K562 (cell line): ENCODE data around the gene FMN1. TPM values are rescaled to one million over a fixed set of nuclear protein-coding genes. Genes with fewer than 3 reads are reported as not detected.

Source experiments
- ATAC-seq: fragments of 200-7000 bp; cut with Tn5 transposase; 3 replicates; pipeline ENCODE4 v1.9.1; 2020; ENCODE audit warnings: moderate library complexity
- BruUV-seq: library from RNA; stranded (reverse); fragments of 400-500 nt; replicated peaks from 2 replicates; lab custom pipeline; 2021; lab: Mats Ljungman, UMichigan
- CTCF ChIA-PET: fragments of 300-600 bp; formaldehyde crosslinking; extraction: SDS; loops from one replicate; lab custom pipeline; 2021; ENCODE audit warnings: low intra/inter-chr PET ratio; lab: Yijun Ruan, JAX
- POLR2A ChIA-PET: fragments of 300-600, 350-650 bp; sonication (Branson Sonifier 250); formaldehyde crosslinking; extraction: SDS; loops from one replicate; lab custom pipeline; 2021; ENCODE audit warnings: antibody characterized with exemption, inconsistent platforms; lab: Yijun Ruan, JAX
- DNase-seq, 4 experiments: peaks; one replicate each; pipeline versions ENCODE4 v3.0.0 to v3.0.0-alpha.2; 2011 to 2018; ENCODE audit warnings: low spot score in 3 of 4, mixed read lengths in 3 of 4; ENCODE audit errors: extremely low read depth in 1 of 4
- FAIRE-seq: peaks from 2 replicates; lab custom pipeline; 2011; peaks lifted over from hg19 to GRCh38; lab: Jason Lieb, UNC
- H2AFZ ChIP-seq: 2 replicates; pipeline ENCODE4 v1.6.0; 2011; ENCODE audit warnings: low read depth, low read length, control low read depth, inconsistent platforms
- H3K27ac ChIP-seq: fragments of 200-600 bp; 3 replicates; pipeline ENCODE4 v1.8.0; 2011; ENCODE audit warnings: low read depth, mild to moderate bottlenecking, control low read depth, inconsistent platforms, low read length, moderate library complexity, mixed read lengths; ENCODE audit errors: extremely low read depth
- H3K27me3 ChIP-seq, 2 experiments: fragments of 300-600 bp in 1 of 2; 2 replicates in 1 of 2; 3 replicates in 1 of 2; pipeline versions ENCODE4 v1.6.0 to v1.8.0; 2011; ENCODE audit warnings: inconsistent platforms in 2 of 2, low read length in 2 of 2, mild to moderate bottlenecking in 1 of 2, mixed read lengths in 1 of 2, moderate library complexity in 1 of 2; ENCODE audit not compliant: control insufficient read depth in 2 of 2, insufficient read depth in 2 of 2
- H3K36me3 ChIP-seq: fragments of 300-600 bp; 3 replicates; pipeline ENCODE4 v1.8.0; 2011; ENCODE audit warnings: mild to moderate bottlenecking, low read length, inconsistent platforms; ENCODE audit not compliant: control insufficient read depth, insufficient read depth
- H3K4me1 ChIP-seq, 2 experiments: fragments of 200-600 bp in 1 of 2; replicated peaks in 1 of 2; 2 replicates in 1 of 2; 3 replicates in 1 of 2; pipeline versions ENCODE4 v1.5.1 to v1.8.0; 2011; ENCODE audit warnings: inconsistent platforms in 2 of 2, low read length in 2 of 2, mild to moderate bottlenecking in 1 of 2, mixed read lengths in 1 of 2, moderate library complexity in 1 of 2; ENCODE audit not compliant: control insufficient read depth in 2 of 2, insufficient read depth in 2 of 2
- H3K4me2 ChIP-seq: 2 replicates; pipeline ENCODE4 v1.6.1; 2011; ENCODE audit warnings: low read length, control low read depth, inconsistent platforms, mixed read lengths; ENCODE audit not compliant: insufficient read depth
- H3K4me3 ChIP-seq: fragments of 200-600 bp; sonication (generic), shearing (Covaris generic); 2 replicates; pipeline ENCODE4 v1.5.1; 2016; ENCODE audit warnings: control low read depth, inconsistent platforms
- H3K79me2 ChIP-seq: fragments of 200-600 bp; 3 replicates; pipeline ENCODE4 v1.8.0; 2011; ENCODE audit warnings: low read length, inconsistent platforms; ENCODE audit not compliant: control insufficient read depth, insufficient read depth
- H3K9ac ChIP-seq, 2 experiments: 2 replicates each; pipeline versions ENCODE4 v1.6.0 to v1.6.1; 2011; ENCODE audit warnings: low read depth in 2 of 2, low read length in 2 of 2, control low read depth in 1 of 2, inconsistent platforms in 1 of 2, mild to moderate bottlenecking in 1 of 2, mixed read lengths in 1 of 2; ENCODE audit not compliant: insufficient read depth in 1 of 2
- H3K9me1 ChIP-seq: one replicate; pipeline ENCODE4 v1.6.0; 2011; ENCODE audit warnings: inconsistent platforms, mild to moderate bottlenecking, low read length, moderate library complexity; ENCODE audit not compliant: control insufficient read depth, insufficient read depth
- H3K9me3 ChIP-seq: replicated peaks from 2 replicates; pipeline ENCODE4 v1.5.1; 2011; ENCODE audit warnings: low read depth, low read length, inconsistent platforms; ENCODE audit not compliant: control insufficient read depth, insufficient read depth
- H4K20me1 ChIP-seq: replicated peaks from 2 replicates; pipeline ENCODE4 v1.6.1; 2011; ENCODE audit warnings: low read length, inconsistent platforms, mixed read lengths; ENCODE audit not compliant: control insufficient read depth, insufficient read depth
- ARID4B ChIP-seq: sonication (generic); formaldehyde crosslinking; IDR thresholded peaks from 2 replicates; pipeline ENCODE4 v1.8.0; 2022; ENCODE audit warnings: mild to moderate bottlenecking, missing genetic modification reagents
- ATF1 ChIP-seq, 2 experiments: fragments of 450-650 bp in 1 of 2; IDR thresholded peaks; 2 replicates each; pipeline ENCODE4 v1.6.1; 2016; ENCODE audit warnings: missing compliant biosample characterization in 1 of 2, missing genetic modification characterization in 1 of 2
- ETS1 ChIP-seq: conservative IDR thresholded peaks from 2 replicates; pipeline ENCODE4 v1.6.1; 2011; ENCODE audit warnings: low read depth, mild to moderate bottlenecking, low read length; ENCODE audit not compliant: control insufficient read depth
- HNRNPUL1 ChIP-seq: fragments of 200-400 bp; formaldehyde crosslinking; IDR thresholded peaks from 2 replicates; pipeline ENCODE4 v1.6.1; 2017; ENCODE audit warnings: low read length
- NR3C1 ChIP-seq: sonication (generic); formaldehyde crosslinking; IDR thresholded peaks from 2 replicates; pipeline ENCODE4 v1.8.1; 2022; ENCODE audit warnings: missing genetic modification reagents
- RBM15 ChIP-seq: fragments of 200-400 bp; formaldehyde crosslinking; IDR thresholded peaks from 2 replicates; pipeline ENCODE4 v1.6.1; 2018; ENCODE audit warnings: mild to moderate bottlenecking, low read length, moderate library complexity; ENCODE audit not compliant: insufficient read depth
- RBM39 ChIP-seq: fragments of 200-400 bp; formaldehyde crosslinking; optimal IDR thresholded peaks from 2 replicates; pipeline ENCODE3; 2018; ENCODE audit warnings: low read depth, low read length
- RFX1 ChIP-seq: fragments of 450-650 bp; IDR thresholded peaks from 2 replicates; pipeline ENCODE4 v1.6.1; 2016; ENCODE audit warnings: mild to moderate bottlenecking, moderate library complexity
- RNF2 ChIP-seq: sonication (generic); IDR thresholded peaks from 2 replicates; pipeline ENCODE4 v1.6.1; 2016
- SMARCA4 ChIP-seq: fragments of 450-650 bp; IDR thresholded peaks from 2 replicates; pipeline ENCODE4 v1.6.1; 2016
- SNRNP70 ChIP-seq: fragments of 200-400 bp; formaldehyde crosslinking; optimal IDR thresholded peaks from 2 replicates; pipeline ENCODE3; 2017; ENCODE audit warnings: low read depth, low read length
- SRF ChIP-seq, 2 experiments: fragments of 250-450, 450-650 bp in 1 of 2; sonication (Bioruptor Pico) in 1 of 2; sonication (generic) in 1 of 2; formaldehyde crosslinking; IDR thresholded peaks; 2 replicates each; pipeline versions ENCODE4 v1.5.0 to v1.5.1; 2020 to 2022; ENCODE audit warnings: mild to moderate bottlenecking in 1 of 2, missing genetic modification reagents in 1 of 2
- THAP7 ChIP-seq: fragments of 250-450 bp; sonication (Bioruptor Pico); IDR thresholded peaks from 2 replicates; pipeline ENCODE4 v1.5.0; 2021
- VEZF1 ChIP-seq: fragments of 200-800 bp; sonication (Bioruptor generic); IDR thresholded peaks from 2 replicates; pipeline ENCODE4 v1.6.1; 2017; ENCODE audit warnings: missing genetic modification characterization, missing compliant biosample characterization
- ZNF57 ChIP-seq: fragments of 450-650 bp; formaldehyde crosslinking; IDR thresholded peaks from 2 replicates; pipeline ENCODE4 v1.4.0; 2020; ENCODE audit warnings: mild to moderate bottlenecking, moderate library complexity
- ZNF79 ChIP-seq: fragments of 250-450 bp; sonication (Bioruptor Pico); IDR thresholded peaks from 2 replicates; pipeline ENCODE4 v1.4.0; 2020; ENCODE audit warnings: low read depth, mild to moderate bottlenecking, moderate library complexity
- WGBS: fragments of 100-300 bp; shearing (Covaris generic); methylation state at CpG from one replicate; pipeline ENCODE4 v1.1.6; 2016; ENCODE audit warnings: low coverage, mixed read lengths; ENCODE audit not compliant: insufficient coverage; ENCODE audit errors: missing lambda C conversion rate; 5-methylcytosine and 5-hydroxymethylcytosine counted together
- in situ Hi-C: fragments of 300-500 bp; cut with MboI; formaldehyde crosslinking; loops from 4 replicates; pipeline ENCODE4 v1.15.0; 2018; ENCODE audit warnings: inconsistent platforms, mixed read lengths
- intact Hi-C: fragments of 100-400 bp; cut with micrococcal nuclease; formaldehyde crosslinking; loops from 2 replicates; pipeline ENCODE4 v1.14.2; 2022
- polyA plus RNA-seq, 8 experiments: library from polyadenylated mRNA; depleted of rRNA in 4 of 8; stranded (reverse) in 5 of 8; unstranded in 3 of 8; fragments of >200 nt; fragmentation: Nextera tagmentation in 2 of 8; fragmentation: Illumina TruSeq in 1 of 8; extraction: Ambion mirVana in 2 of 8; extraction: Trizol in 1 of 8; gene quantifications; 2 replicates each; pipeline versions ENCODE4 v1.2.1 to v1.2.3, GENCODE V29; 2011 to 2014; ENCODE audit warnings: inconsistent platforms in 1 of 8, missing spikeins in 1 of 8
- total RNA-seq, 7 experiments: library from RNA; depleted of rRNA in 6 of 7; stranded (reverse); fragments of >200 nt in 6 of 7; fragmentation: Illumina TruSeq in 2 of 7; extraction: Trizol in 2 of 7; gene quantifications; 2 replicates each; pipeline versions ENCODE4 v1.2.1 to v1.2.3, GENCODE V29; 2011 to 2021; ENCODE audit warnings: low replicate concordance in 1 of 7

The FMN1 gene
- total and polyA plus RNA-seq, 9 of the 15 experiments (the other 6 are each of a cell fraction or from before 2014, with no cell fraction given) = 0.03 to 0.07 (median 0.04) TPM; not detected in 6

- no peaks in the 10 kb centered on the region for H3K9me1 ChIP-seq
- H4K20me1 ChIP-seq = no peaks in the 10 kb centered on the region
- ATAC-seq (no peak), FAIRE-seq (no peak), DNase-seq (no peak)
- no peaks in the 10 kb centered on the region for H3K27me3 ChIP-seq
- no peak overlapping the region for H2AFZ ChIP-seq
- no peaks in the 10 kb centered on the region for H3K79me2 ChIP-seq
- intact Hi-C loops (no loop called here), in situ Hi-C loops (no loop called here)
- H3K9me3 ChIP-seq = no peaks in the 10 kb centered on the region
- H3K4me1 ChIP-seq = no peaks in the 10 kb centered on the region
- H3K27ac ChIP-seq = no peak overlapping the region
- BruUV-seq = no TSS peak
- no peak overlapping the region for H3K4me3 ChIP-seq
- TF ChIP-seq ARID4B (CRISPR knock-in tag) (no peak), RBM39 (no peak), HNRNPUL1 (no peak), SMARCA4 (no peak), VEZF1 (CRISPR knock-in tag) (no peak), ETS1 (no peak), ZNF57 (no peak), RNF2 (no peak), NR3C1 (CRISPR knock-in tag) (no peak), SRF (CRISPR knock-in tag; IDR thresholded peaks at IDR 0.05) (no peak), RFX1 (no peak), RBM15 (no peak), SNRNP70 (no peak), THAP7 (CRISPR knock-in tag) (no peak), ATF1 (CRISPR knock-in tag; IDR thresholded peaks at IDR 0.05) (no peak), ATF1 (tag; IDR thresholded peaks at IDR 0.05) (no peak), ZNF79 (CRISPR knock-in tag) (no peak)
- CTCF ChIA-PET = no interaction called here
- H3K4me2 ChIP-seq = no peak overlapping the region
- POLR2A ChIA-PET = no interaction called here
- WGBS = 0% methylated on average over 1 of the region's 1 CpG
- no peak overlapping the region for H3K9ac ChIP-seq
- H3K36me3 ChIP-seq = no peaks in the 10 kb centered on the region
These were observed 188.9 kb downstream of the FMN1 start for GRCh38 chr15:33005582-33005981.
